Endothelial cell of hepatic sinusoid (primary cell): ENCODE measurements around the gene GALNT10.

ENCODE experiments used
- in situ Hi-C: cut with HindIII; loops from 2 replicates; pipeline ENCODE4 v1.10.0; 2017; ENCODE audit warnings: low sequenced_read_pairs

The GALNT10 gene

GRCh38 chr5:154369682-154370081 is 179.1 kb downstream of the GALNT10 start:
- in situ Hi-C loops, result no loop called here

GRCh38 chr5:154370119-154370518 is 179.6 kb downstream of the GALNT10 start:
- in situ Hi-C loops, result no loop called here

GRCh38 chr5:154370813-154371212 is 180.3 kb downstream of the GALNT10 start:
- in situ Hi-C loops, result no loop called here

- in situ Hi-C loops, result no loop called here
Observed at GRCh38 chr5:154371687-154372086, 181.2 kb downstream of the GALNT10 start.

GRCh38 chr5:154372661-154373060 is 182.1 kb downstream of the GALNT10 start:
- in situ Hi-C loops, result no loop called here

- in situ Hi-C loops, result no loop called here
Observed at GRCh38 chr5:154373326-154373725, 182.8 kb downstream of the GALNT10 start.

GRCh38 chr5:154373729-154374179 is 183.2 kb downstream of the GALNT10 start:
- in situ Hi-C loops, result no loop called here

GRCh38 chr5:154374264-154374663 is 183.7 kb downstream of the GALNT10 start:
- in situ Hi-C loops, result no loop called here

GRCh38 chr5:154375329-154376008 is 184.9 kb downstream of the GALNT10 start:
- in situ Hi-C loops, result no loop called here

GRCh38 chr5:154376481-154376880 is 185.9 kb downstream of the GALNT10 start:
- in situ Hi-C loops, result no loop called here

- in situ Hi-C loops, result no loop called here
Observed at GRCh38 chr5:154377754-154378533, 187.4 kb downstream of the GALNT10 start.

- in situ Hi-C loops, result no loop called here
Observed at GRCh38 chr5:154380263-154380662, 189.7 kb downstream of the GALNT10 start.

- in situ Hi-C loops, result no loop called here
Observed at GRCh38 chr5:154384480-154385235, 194.1 kb downstream of the GALNT10 start.

- in situ Hi-C loops, result no loop called here
Observed at GRCh38 chr5:154385236-154385512, 194.6 kb downstream of the GALNT10 start.

- in situ Hi-C loops, result no loop called here
Observed at GRCh38 chr5:154386952-154387629, 196.6 kb downstream of the GALNT10 start.

- in situ Hi-C loops, result no loop called here
Observed at GRCh38 chr5:154388842-154389241, 198.3 kb downstream of the GALNT10 start.

GRCh38 chr5:154390096-154390495 is 199.6 kb downstream of the GALNT10 start:
- in situ Hi-C loops, result no loop called here

GRCh38 chr5:154390746-154391359 is 200.3 kb downstream of the GALNT10 start:
- in situ Hi-C loops, result no loop called here

GRCh38 chr5:154391788-154392187 is 201.3 kb downstream of the GALNT10 start:
- in situ Hi-C loops, result no loop called here

- in situ Hi-C loops, result no loop called here
Observed at GRCh38 chr5:154393850-154394249, 203.3 kb downstream of the GALNT10 start.

- in situ Hi-C loops, result no loop called here
Observed at GRCh38 chr5:154394307-154394706, 203.8 kb downstream of the GALNT10 start.
